Neural cell (in vitro differentiated cells): ENCODE results near the gene PLCB4. TPM values are rescaled to one million over a fixed set of nuclear protein-coding genes. Genes with fewer than 3 reads are reported as not detected.

Experiments
- H2AFZ ChIP-seq: fragments of 200-600, 300-800 bp; sonication (generic), shearing (Covaris generic); 2 replicates; pipeline ENCODE4 v1.6.0; 2014; ENCODE audit warnings: low read depth, mild to moderate bottlenecking, antibody characterized with exemption, low read length, moderate library complexity
- H3F3A ChIP-seq: fragments of 200-600 bp; shearing (Covaris generic); 2 replicates; pipeline ENCODE4 v1.6.1; 2016; ENCODE audit warnings: mild to moderate bottlenecking, moderate library complexity, mixed read lengths, antibody characterized with exemption, low read length; ENCODE audit not compliant: insufficient read depth, poor library complexity, severe bottlenecking
- H3K27ac ChIP-seq: fragments of 200-600, 300-800 bp; sonication (generic), shearing (Covaris generic); 2 replicates; pipeline ENCODE4 v1.5.1; 2014; ENCODE audit warnings: mild to moderate bottlenecking, low read length, moderate library complexity
- H3K27me3 ChIP-seq: fragments of 300-800, 200-600 bp; sonication (generic), shearing (Covaris generic); 2 replicates; pipeline ENCODE4 v1.6.0; 2014; ENCODE audit warnings: mild to moderate bottlenecking, low read depth, low read length, moderate library complexity; ENCODE audit not compliant: insufficient read depth
- H3K36me3 ChIP-seq: fragments of 300-800, 200-600 bp; sonication (generic), shearing (Covaris generic); 2 replicates; pipeline ENCODE4 v1.5.1; 2014; ENCODE audit warnings: mild to moderate bottlenecking, antibody characterized with exemption, low read length, moderate library complexity; ENCODE audit not compliant: insufficient read depth
- H3K4me2 ChIP-seq: fragments of 300-800, 200-600 bp; sonication (generic), shearing (Covaris generic); 2 replicates; pipeline ENCODE4 v1.6.0; 2014; ENCODE audit warnings: mild to moderate bottlenecking, low read length
- H3K4me3 ChIP-seq: fragments of 300-800, 200-600 bp; sonication (generic), shearing (Covaris generic); 2 replicates; pipeline ENCODE4 v1.5.1; 2014; ENCODE audit warnings: mild to moderate bottlenecking, low read length, moderate library complexity
- H3K79me2 ChIP-seq: fragments of 200-600 bp; shearing (Covaris generic); replicated peaks from 2 replicates; pipeline ENCODE4 v1.6.0; 2014; ENCODE audit warnings: mild to moderate bottlenecking, low read length, moderate library complexity; ENCODE audit not compliant: insufficient read depth
- H3K9ac ChIP-seq: fragments of 300-800, 200-600 bp; sonication (generic), shearing (Covaris generic); 2 replicates; pipeline ENCODE4 v1.6.1; 2016; ENCODE audit warnings: mild to moderate bottlenecking, low read length, mixed read lengths
- H3K9me2 ChIP-seq: fragments of 200-600 bp; shearing (Covaris generic); 2 replicates; pipeline ENCODE4 v1.6.1; 2016; ENCODE audit warnings: mild to moderate bottlenecking, low read length, mixed read lengths; ENCODE audit not compliant: insufficient read depth
- H3K9me3 ChIP-seq: fragments of 200-600, 300-800 bp; sonication (generic), shearing (Covaris generic); 2 replicates; pipeline ENCODE4 v1.6.1; 2016; ENCODE audit warnings: mild to moderate bottlenecking, mixed run types, low read length, moderate library complexity, mixed read lengths
- H4K20me1 ChIP-seq: fragments of 200-600 bp; shearing (Covaris generic); 2 replicates; pipeline ENCODE4 v1.6.1; 2016; ENCODE audit warnings: mild to moderate bottlenecking, mixed run types; ENCODE audit not compliant: insufficient read depth
- EP300 ChIP-seq: fragments of 450-650 bp; conservative IDR thresholded peaks from 2 replicates; pipeline ENCODE4 v1.6.1; 2014; ENCODE audit warnings: antibody characterized with exemption, mild to moderate bottlenecking, moderate library complexity; ENCODE audit not compliant: poor library complexity, severe bottlenecking
- EZH2 ChIP-seq: fragments of 200-600, 300-800 bp; shearing (Covaris generic), sonication (generic); IDR thresholded peaks from 2 replicates; pipeline ENCODE4 v1.6.1; 2014; ENCODE audit warnings: antibody characterized with exemption, low read length, borderline replicate concordance, mild to moderate bottlenecking; ENCODE audit not compliant: insufficient read depth, poor library complexity, severe bottlenecking
- MXI1 ChIP-seq: fragments of 450-650 bp; conservative IDR thresholded peaks from 2 replicates; pipeline ENCODE4 v1.6.1; 2014; ENCODE audit warnings: antibody characterized with exemption, mild to moderate bottlenecking; ENCODE audit not compliant: poor library complexity, severe bottlenecking
- POLR2AphosphoS5 ChIP-seq: IDR thresholded peaks from 2 replicates; pipeline ENCODE4 v1.6.1; 2012
- RAD21 ChIP-seq: fragments of 450-650 bp; conservative IDR thresholded peaks from 2 replicates; pipeline ENCODE4 v1.6.1; 2014; ENCODE audit warnings: antibody characterized with exemption, mild to moderate bottlenecking, moderate library complexity
- REST ChIP-seq: IDR thresholded peaks from 2 replicates; pipeline ENCODE4 v1.6.1; 2012; ENCODE audit warnings: borderline replicate concordance
- SMC3 ChIP-seq: fragments of 450-650 bp; conservative IDR thresholded peaks from 2 replicates; pipeline ENCODE4 v1.6.1; 2014; ENCODE audit warnings: antibody characterized with exemption, mild to moderate bottlenecking, moderate library complexity; ENCODE audit not compliant: poor library complexity
- polyA plus RNA-seq: library from polyadenylated mRNA; depleted of rRNA; stranded (reverse); fragments of >200 nt; gene quantifications from 2 replicates; pipeline ENCODE4 v1.2.3, GENCODE V29; 2014

Gene PLCB4
- polyA plus RNA-seq, 1 donor from 2014 or later: 13.1 TPM

GRCh38 chr20:9520086-9520485 is 451.2 kb downstream of the PLCB4 start:
- H3K9ac ChIP-seq: no peak overlapping the region
- H4K20me1 ChIP-seq: no peaks in the 10 kb centered on the region
- no peaks in the 10 kb centered on the region for H3K36me3 ChIP-seq
- H3K79me2 ChIP-seq: no peaks in the 10 kb centered on the region
- H3K27ac ChIP-seq: no peak overlapping the region
- no peak overlapping the region for H3K4me2 ChIP-seq
- TF ChIP-seq POLR2AphosphoS5 (no peak), REST (no peak), SMC3 (no peak)
- no peaks in the 10 kb centered on the region for H3F3A ChIP-seq
- no peak overlapping the region for H3K4me3 ChIP-seq
- no peaks in the 10 kb centered on the region for H3K9me2 ChIP-seq
- H3K27me3 ChIP-seq: peaks cover 37% of the 10 kb centered on the region
- no peaks in the 10 kb centered on the region for H3K9me3 ChIP-seq
- H2AFZ ChIP-seq: no peak overlapping the region

- H3K4me2 ChIP-seq: no peak overlapping the region
- TF ChIP-seq SMC3 (no peak), REST (no peak), MXI1 (no peak), EP300 (no peak), EZH2 (no peak), RAD21 (no peak), POLR2AphosphoS5 (no peak)
- no peaks in the 10 kb centered on the region for H3K9me2 ChIP-seq
- H3F3A ChIP-seq: no peaks in the 10 kb centered on the region
- H3K9ac ChIP-seq: no peak overlapping the region
- H2AFZ ChIP-seq: no peak overlapping the region
- H3K36me3 ChIP-seq: no peaks in the 10 kb centered on the region
- no peaks in the 10 kb centered on the region for H3K9me3 ChIP-seq
- H3K27me3 ChIP-seq: peaks cover 1% of the 10 kb centered on the region
- no peaks in the 10 kb centered on the region for H3K79me2 ChIP-seq
- H4K20me1 ChIP-seq: no peaks in the 10 kb centered on the region
- no peak overlapping the region for H3K27ac ChIP-seq
- H3K4me3 ChIP-seq: no peak overlapping the region
These were observed 454.7 kb downstream of the PLCB4 start for GRCh38 chr20:9523636-9524035.
